Right cardiac atrium (tissue), 5 donors: ENCODE data around the gene BTRC. TPM values are rescaled to one million over a fixed set of nuclear protein-coding genes. Genes with fewer than 3 reads are reported as not detected.
"Not testable (repeated sequence)": the region's sequence is repeated elsewhere in the genome, so short reads cannot be mapped to it uniquely, and the experiment has no call there.

Experiments
- ATAC-seq, 2 donors: fragments of 200-7000 bp; cut with Tn5 transposase; one replicate each; pipeline versions ENCODE4 v1.8.0 to v1.9.1; 2020; ENCODE audit warnings: moderate library complexity in 2 of 2, mild to moderate bottlenecking in 1 of 2
- DNase-seq, 3 donors: peaks; one replicate each; pipeline ENCODE4 v3.0.0-alpha.2; 2020
- H3K27ac ChIP-seq: one replicate; pipeline ENCODE4 v1.5.1; 2013; ENCODE audit warnings: mild to moderate bottlenecking, low read length, control low read depth, moderate library complexity
- H3K27me3 ChIP-seq: one replicate; pipeline ENCODE4 v1.6.1; 2013; ENCODE audit not compliant: control insufficient read depth, insufficient read depth
- H3K4me1 ChIP-seq: one replicate; pipeline ENCODE4 v1.6.1; 2013; ENCODE audit warnings: low read length; ENCODE audit not compliant: control insufficient read depth, insufficient read depth
- H3K4me3 ChIP-seq: one replicate; pipeline ENCODE4 v1.5.1; 2013; ENCODE audit warnings: low read length, control low read depth
- H3K9me3 ChIP-seq: one replicate; pipeline ENCODE4 v1.6.1; 2013; ENCODE audit warnings: low read length; ENCODE audit not compliant: control insufficient read depth
- WGBS: extraction: QIAGEN DNeasy Blood & Tissue Kit; methylation state at CpG from one replicate; pipeline ENCODE4 v1.1.7; 2013; 5-methylcytosine and 5-hydroxymethylcytosine counted together
- intact Hi-C, 4 donors: fragments of 100-400 bp; cut with DNase I; formaldehyde crosslinking; loops; one replicate each; pipeline versions ENCODE4 v1.11.0 to v1.14.0; 2022 to 2023
- polyA plus RNA-seq: library from polyadenylated mRNA; stranded (reverse); fragments of 200-250 nt; gene quantifications from one replicate; pipeline ENCODE4 v1.2.3, GENCODE V29; 2013
- total RNA-seq, 4 donors: library from RNA; stranded (reverse); fragmentation: NEBNext Ultra II Directional; extraction: Animal tissue kit (Norgen Biotek cat#: 25700); gene quantifications; one replicate each; pipeline ENCODE4 v1.2.1, GENCODE V29; 2021
- donor health status: healthy with polysubstance abuse.
- donor health status: DM: no; HTN: yes; CAD: no.
- donor health status: DM: no; HTN: no; CAD: no.
- donor health status: DM: no; HTN: yes; CAD: no; lungs with severe emphysema.
- donor health status: DM: yes; HTN: yes; CAD: no.

BTRC gene
- total and polyA plus RNA-seq, 5 donors = 11.5 to 35.3 (median 30.5) TPM

GRCh38 chr10:101363850-101364400 lies 10.0 kb downstream of the BTRC start:
- no peak for DNase-seq

GRCh38 chr10:101364721-101365120 lies 10.8 kb downstream of the BTRC start:
- no peaks in the 10 kb centered on the region for H3K4me1 ChIP-seq
- 87% methylated on average over 7 of the region's 7 CpGs for WGBS
- intact Hi-C loops = no loop called here
- no peak overlapping the region for H3K27ac ChIP-seq
- no peaks in the 10 kb centered on the region for H3K27me3 ChIP-seq
- no peak overlapping the region for H3K4me3 ChIP-seq
- ATAC-seq = no peak
- H3K9me3 ChIP-seq = no peaks in the 10 kb centered on the region
- DNase-seq = no peak

More at GRCh38 chr10:101363850-101364400, 10.0 kb downstream of the BTRC start:
- intact Hi-C loops = no loop called here
- no peaks in the 10 kb centered on the region for H3K27me3 ChIP-seq
- no peaks in the 10 kb centered on the region for H3K4me1 ChIP-seq
- H3K4me3 ChIP-seq = no peak overlapping the region
- no peak overlapping the region for H3K27ac ChIP-seq
- ATAC-seq = no peak
- no peaks in the 10 kb centered on the region for H3K9me3 ChIP-seq
- WGBS = 90% methylated on average over 2 of the region's 2 CpGs

DNA sequence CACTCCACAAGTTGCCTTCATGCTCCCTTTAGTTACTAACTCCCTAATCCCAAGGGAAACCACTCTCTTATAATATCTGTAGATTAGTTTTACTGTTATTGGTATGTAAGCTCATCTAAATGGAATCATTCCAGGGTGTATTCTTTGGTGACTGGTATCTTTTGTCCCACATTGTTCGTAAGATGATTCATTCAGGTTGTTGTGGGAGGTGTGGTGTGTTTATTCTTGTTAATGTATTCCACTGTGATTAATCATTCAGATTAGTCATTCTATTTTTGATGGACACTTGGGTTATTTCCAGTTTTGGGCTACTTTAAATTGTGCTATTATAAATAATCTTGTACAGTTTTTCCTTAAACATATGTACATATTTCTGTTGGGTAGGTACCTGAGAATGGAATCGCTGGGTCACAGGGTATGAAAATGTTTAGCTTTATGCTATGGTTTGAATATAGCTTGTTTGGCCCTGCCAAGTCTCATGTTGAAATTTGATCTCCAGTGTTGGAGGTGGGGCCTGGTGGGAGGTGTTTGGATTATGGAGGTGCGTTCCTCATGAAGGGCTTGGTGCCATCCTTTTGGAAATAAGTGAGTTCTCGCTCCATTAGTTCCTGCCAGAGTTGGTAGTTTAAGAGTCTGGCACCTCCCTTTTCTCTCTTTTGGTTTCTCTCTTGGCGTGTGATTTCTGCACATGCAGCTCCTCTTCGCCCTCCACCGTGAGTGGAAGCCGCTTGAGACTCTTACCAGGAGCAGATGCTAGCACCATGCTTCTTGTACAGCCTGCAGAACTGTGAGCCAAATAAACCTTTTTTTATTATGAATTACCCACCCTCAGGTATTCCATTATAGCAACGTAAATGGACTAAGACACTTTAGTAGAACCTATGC lies 13.8 kb downstream of the BTRC start:
- no peak overlapping the region for H3K27ac ChIP-seq
- ATAC-seq = peak in 1 of 2 donors; percentile 74

DNA sequence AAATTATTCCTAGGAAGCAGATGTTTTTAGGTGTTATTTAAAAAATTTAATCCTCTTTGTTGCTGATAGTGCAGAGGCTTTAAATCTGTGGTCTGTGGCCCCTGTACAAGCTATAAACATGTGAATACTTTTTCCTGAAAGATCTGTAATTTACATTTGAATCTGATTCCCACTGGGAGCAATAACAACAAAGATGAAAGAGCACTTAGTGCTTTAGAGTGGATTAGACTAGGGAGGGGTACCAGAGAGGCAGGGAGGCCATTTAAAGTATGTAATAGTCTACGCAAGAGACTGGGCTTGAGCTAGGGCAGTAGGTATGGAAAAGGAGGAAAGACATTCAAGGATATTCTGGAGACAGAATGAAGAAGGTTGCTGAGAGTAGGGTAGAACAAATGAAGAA lies 19.1 kb downstream of the BTRC start:
- peaks cover 2% of the 10 kb centered on the region for H3K4me1 ChIP-seq
- ATAC-seq = no peak
- H3K4me3 ChIP-seq = no peak overlapping the region
- intact Hi-C loops = no loop called here
- WGBS = 100% methylated on average over 1 of the region's 1 CpG
- no peak for DNase-seq
- no peaks in the 10 kb centered on the region for H3K9me3 ChIP-seq
- no peaks in the 10 kb centered on the region for H3K27me3 ChIP-seq
- no peak overlapping the region for H3K27ac ChIP-seq

More for the DNA sequence above, 13.8 kb downstream of the BTRC start:
- intact Hi-C loops = no loop called here
- H3K9me3 ChIP-seq = no peaks in the 10 kb centered on the region
- no peaks in the 10 kb centered on the region for H3K4me1 ChIP-seq
- no peaks in the 10 kb centered on the region for H3K27me3 ChIP-seq
- no peak for DNase-seq
- no peak overlapping the region for H3K4me3 ChIP-seq
- 89% methylated on average over 9 of the region's 9 CpGs for WGBS

DNA sequence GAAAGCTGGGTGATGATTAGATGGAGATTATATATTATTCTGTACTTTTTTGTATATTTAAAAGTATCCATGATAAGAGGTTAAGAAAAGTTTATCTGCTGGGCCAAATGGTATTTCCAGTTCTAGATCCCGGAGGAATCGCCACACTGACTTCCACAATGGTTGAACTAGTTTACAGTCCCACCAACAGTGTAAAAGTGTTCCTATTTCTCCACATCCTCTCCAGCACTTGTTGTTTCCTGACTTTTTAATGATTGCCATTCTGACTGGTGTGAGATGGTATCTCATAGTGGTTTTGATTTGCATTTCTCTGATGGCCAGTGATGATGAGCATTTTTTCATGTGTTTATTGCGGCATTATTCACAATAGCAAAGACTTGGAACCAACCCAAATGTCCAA lies 20.0 kb downstream of the BTRC start:
- intact Hi-C loops = not testable (repeated sequence)
- 97% methylated on average over 3 of the region's 3 CpGs for WGBS

GRCh38 chr10:101375076-101375475 lies 21.1 kb downstream of the BTRC start:
- Histone ChIP-seq H3K27me3 (no peaks in the 10 kb centered on the region), H3K4me3 (no peak overlapping the region), H3K4me1 (peaks cover 2% of the 10 kb centered on the region), H3K27ac (no peak overlapping the region), H3K9me3 (no peaks in the 10 kb centered on the region)
- 78% methylated on average over 7 of the region's 7 CpGs for WGBS
- intact Hi-C loops = no loop called here
- ATAC-seq (no peak), DNase-seq (no peak)

More for the DNA sequence above, 20.0 kb downstream of the BTRC start:
- not testable (repeated sequence) for H3K9me3 ChIP-seq, H3K27me3 ChIP-seq, H3K4me3 ChIP-seq, H3K27ac ChIP-seq, H3K4me1 ChIP-seq, DNase-seq, ATAC-seq

- H3K4me1 ChIP-seq = peaks cover 2% of the 10 kb centered on the region
Measured at GRCh38 chr10:101379663-101380352, 25.8 kb downstream of the BTRC start.

DNA sequence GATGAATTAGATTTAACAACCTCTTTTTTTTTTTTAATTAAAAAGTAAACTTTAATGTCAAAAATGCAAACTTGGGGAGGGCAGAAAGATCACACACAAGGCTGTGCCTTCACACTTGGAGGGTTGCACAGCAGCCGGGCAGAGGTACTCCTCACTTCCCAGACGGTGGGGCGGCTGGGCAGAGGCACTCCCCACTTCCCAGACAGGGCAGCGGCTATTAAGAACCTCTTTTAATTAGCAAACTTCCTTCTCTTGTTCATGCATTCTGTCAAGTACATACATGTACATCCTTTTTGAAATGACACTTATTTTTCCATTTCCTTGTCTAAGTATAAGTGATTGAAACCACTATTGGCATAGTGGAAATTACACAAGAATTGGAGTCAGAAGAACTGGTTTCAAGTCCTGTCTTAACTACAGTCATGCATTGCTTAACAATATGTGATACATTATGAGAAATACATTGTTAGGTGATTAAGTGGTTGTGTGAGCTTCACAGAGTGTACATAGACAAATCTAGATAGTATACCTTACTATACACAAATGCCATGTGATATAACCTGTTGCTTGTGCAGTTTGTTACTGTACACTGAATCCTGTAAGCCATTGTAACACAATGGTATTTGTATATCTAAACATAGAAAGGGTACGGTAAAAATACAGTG lies 26.5 kb downstream of the BTRC start:
- no peaks in the 10 kb centered on the region for H3K9me3 ChIP-seq
- ATAC-seq (no peak), DNase-seq (no peak)
- no peak overlapping the region for H3K27ac ChIP-seq
- 73% methylated on average over 5 of the region's 5 CpGs for WGBS
- H3K27me3 ChIP-seq = no peaks in the 10 kb centered on the region
- intact Hi-C loops = no loop called here
- H3K4me3 ChIP-seq = no peak overlapping the region
- H3K4me1 ChIP-seq = peaks cover 2% of the 10 kb centered on the region

More at GRCh38 chr10:101379663-101380352, 25.8 kb downstream of the BTRC start:
- no peaks in the 10 kb centered on the region for H3K9me3 ChIP-seq
- WGBS = 76% methylated on average over 5 of the region's 5 CpGs
- no peak for DNase-seq
- H3K27ac ChIP-seq = no peak overlapping the region
- ATAC-seq = no peak
- H3K4me3 ChIP-seq = no peak overlapping the region
- intact Hi-C loops = no loop called here
- H3K27me3 ChIP-seq = no peaks in the 10 kb centered on the region

GRCh38 chr10:101385866-101386658 lies 32.1 kb downstream of the BTRC start:
- H3K27me3 ChIP-seq = no peaks in the 10 kb centered on the region
- no peaks in the 10 kb centered on the region for H3K9me3 ChIP-seq
- no peaks in the 10 kb centered on the region for H3K4me1 ChIP-seq
- 55% methylated on average over 1 of the region's 1 CpG for WGBS
- H3K4me3 ChIP-seq = no peak overlapping the region
- ATAC-seq (peak; percentile 81 to 84), DNase-seq (no peak)
- intact Hi-C loops = no loop called here
- no peak overlapping the region for H3K27ac ChIP-seq

GRCh38 chr10:101386659-101387259 lies 32.8 kb downstream of the BTRC start:
- 83% methylated on average over 4 of the region's 4 CpGs for whole genome bisulfite sequencing
- no peak for DNase-seq
- H3K27ac ChIP-seq = no peak overlapping the region
- intact Hi-C loops = no loop called here
- no peak for ATAC-seq
- H3K4me1 ChIP-seq = no peaks in the 10 kb centered on the region
- no peaks in the 10 kb centered on the region for H3K9me3 ChIP-seq
- H3K4me3 ChIP-seq = no peak overlapping the region
- no peaks in the 10 kb centered on the region for H3K27me3 ChIP-seq
